Aorta (tissue), 5 donors: ENCODE results near the gene GSDMA. TPM values are rescaled to one million over a fixed set of nuclear protein-coding genes. Genes with fewer than 3 reads are reported as not detected.

Experiments used
- ATAC-seq: fragments of 200-7000 bp; cut with Tn5 transposase; one replicate; pipeline ENCODE4 v1.9.1; 2022; ENCODE audit warnings: moderate library complexity; ENCODE audit not compliant: low FRiP score
- DNase-seq, 2 donors: peaks; one replicate each; pipeline ENCODE4 v3.0.0-alpha.2; 2020
- H3K27ac ChIP-seq, 2 donors: one replicate each; pipeline ENCODE4 v1.5.1; 2013; ENCODE audit warnings: low read length in 2 of 2, mild to moderate bottlenecking in 2 of 2, moderate library complexity in 2 of 2, control low read depth in 1 of 2, inconsistent platforms in 1 of 2, low read depth in 1 of 2
- H3K27me3 ChIP-seq, 2 donors: one replicate each; pipeline ENCODE4 v1.6.1; 2013; ENCODE audit warnings: control low read depth in 1 of 2, low read length in 1 of 2, mild to moderate bottlenecking in 1 of 2, moderate library complexity in 1 of 2; ENCODE audit not compliant: insufficient read depth in 2 of 2, control insufficient read depth in 1 of 2
- H3K36me3 ChIP-seq, 2 donors: one replicate each; pipeline ENCODE4 v1.6.1; 2013; ENCODE audit warnings: control low read depth in 1 of 2, low read length in 1 of 2, mild to moderate bottlenecking in 1 of 2; ENCODE audit not compliant: insufficient read depth in 2 of 2, control insufficient read depth in 1 of 2
- H3K4me1 ChIP-seq, 2 donors: one replicate each; pipeline ENCODE4 v1.6.1; 2013; ENCODE audit warnings: low read length in 2 of 2, control low read depth in 1 of 2, mild to moderate bottlenecking in 1 of 2, moderate library complexity in 1 of 2; ENCODE audit not compliant: insufficient read depth in 2 of 2, control insufficient read depth in 1 of 2
- H3K4me3 ChIP-seq, 2 donors: one replicate each; pipeline ENCODE4 v1.5.1; 2013; ENCODE audit warnings: low read length in 2 of 2, control low read depth in 1 of 2, mild to moderate bottlenecking in 1 of 2
- H3K9me3 ChIP-seq: one replicate; pipeline ENCODE4 v1.6.1; 2013; ENCODE audit warnings: mild to moderate bottlenecking, low read length; ENCODE audit not compliant: control insufficient read depth
- WGBS, 2 donors: extraction: QIAGEN DNeasy Blood & Tissue Kit; methylation state at CpG; one replicate each; pipeline ENCODE4 v1.1.7; 2013; 5-methylcytosine and 5-hydroxymethylcytosine counted together
- intact Hi-C, 2 donors: fragments of 100-400 bp; cut with DNase I; formaldehyde crosslinking; loops; one replicate each; pipeline versions ENCODE4 v1.14.2 to v1.15.0; 2022
- polyA plus RNA-seq, 2 donors: library from polyadenylated mRNA; stranded (reverse); fragments of 200-250 nt; gene quantifications; one replicate each; pipeline ENCODE4 v1.2.3, GENCODE V29; 2013
- total RNA-seq, 2 donors: library from RNA; stranded (reverse); fragmentation: NEBNext Ultra II Directional; extraction: Animal tissue kit (Norgen Biotek cat#: 25700); gene quantifications; one replicate each; pipeline ENCODE4 v1.2.1, GENCODE V29; 2021
- donor health status: healthy with polysubstance abuse.
- donor health status: Bipolar disorder and iron deficiency.
- donor health status: DM: no; HTN: no; CAD: no.
- donor health status: DM: no; HTN: no; CAD: no.
- donor health status: DM: yes; HTN: yes; CAD: no.

GSDMA gene
- total and polyA plus RNA-seq, 4 donors, result 0.28 to 6.2 (median 1.2) TPM; not detected in 1

DNA sequence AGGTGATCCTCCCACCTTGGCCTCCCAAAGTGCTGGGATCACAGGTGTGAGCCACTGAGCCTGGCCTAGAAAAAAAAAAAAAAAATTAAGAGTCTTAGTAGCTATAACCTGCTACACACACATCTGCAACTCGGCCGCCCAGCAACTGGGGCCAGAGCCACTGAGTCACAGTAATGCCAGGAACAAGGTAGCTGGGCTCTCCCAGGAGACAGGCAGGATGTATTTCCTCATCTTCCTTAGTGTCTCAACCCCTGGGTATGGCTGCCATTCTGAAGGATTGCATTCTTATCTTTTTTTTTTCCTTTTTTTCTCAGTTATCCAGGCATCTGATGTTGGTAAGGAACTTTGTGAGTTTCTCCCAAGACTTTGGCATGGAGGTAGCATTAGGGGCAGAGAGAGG lies 10.7 kb downstream of the GSDMA start:
- Histone ChIP-seq H3K9me3 (no peaks in the 10 kb centered on the region), H3K4me3 (no peak overlapping the region), H3K27ac (no peak overlapping the region), H3K27me3 (no peaks in the 10 kb centered on the region), H3K36me3 (no peaks in the 10 kb centered on the region), H3K4me1 (no peaks in the 10 kb centered on the region)
- ATAC-seq (no peak), DNase-seq (no peak)
- 87 to 97% methylated on average over 2 of the region's 2 CpGs for WGBS, 2 donors
- intact Hi-C loops, result loop anchor here in 1 of 2 donors (10.0 kb wide), 1 partner anchor 99 kb away; no protein-coding TSS in a partner anchor

- ATAC-seq, result peak; percentile 11
Observed at GRCh38 chr17:39974433-39974832, 11.6 kb downstream of the GSDMA start.

DNA sequence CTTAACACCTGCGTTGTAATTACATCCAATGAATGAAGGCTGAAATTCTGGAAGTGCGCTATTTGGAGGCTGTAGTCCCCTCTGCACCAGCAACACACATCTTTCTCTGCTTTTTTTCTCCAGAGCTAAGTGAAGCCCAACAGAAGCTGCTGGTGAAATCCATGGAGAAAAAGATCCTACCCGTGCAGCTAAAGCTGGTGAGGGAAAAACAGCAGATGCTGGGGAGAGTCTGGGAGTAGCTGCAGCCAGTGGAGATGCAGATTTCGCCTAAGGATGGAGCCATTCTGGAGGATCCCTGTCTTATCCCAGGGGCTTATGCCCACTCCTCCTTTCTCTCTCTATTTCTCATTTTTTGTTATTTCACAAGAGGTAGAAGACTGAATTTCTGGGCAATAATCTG lies 13.0 kb downstream of the GSDMA start:
- H3K27me3 ChIP-seq, result no peaks in the 10 kb centered on the region
- no peak for ATAC-seq
- WGBS, 2 donors, result 61% methylated on average over 4 of the region's 4 CpGs
- H3K4me1 ChIP-seq, result no peaks in the 10 kb centered on the region
- no peak overlapping the region for H3K4me3 ChIP-seq
- no peak for DNase-seq
- H3K36me3 ChIP-seq, result no peaks in the 10 kb centered on the region
- H3K9me3 ChIP-seq, result no peaks in the 10 kb centered on the region
- intact Hi-C loops, result loop anchor here (5.0 to 10.0 kb wide), 2 partner anchors 48 to 101 kb away; partner anchors contain the start of genes LRRC3C (in 1 of the 2) and ORMDL3 (in 1 of the 2)
- no peak overlapping the region for H3K27ac ChIP-seq

More at GRCh38 chr17:39974433-39974832, 11.6 kb downstream of the GSDMA start:
- H3K9me3 ChIP-seq, result no peaks in the 10 kb centered on the region
- H3K4me1 ChIP-seq, result no peaks in the 10 kb centered on the region
- H3K27ac ChIP-seq, result no peak overlapping the region
- WGBS, 2 donors, result 79 to 84% methylated on average over 4 to 5 of the region's 5 CpGs
- H3K27me3 ChIP-seq, result no peaks in the 10 kb centered on the region
- H3K36me3 ChIP-seq, result no peaks in the 10 kb centered on the region
- intact Hi-C loops, result loop anchor here in 1 of 2 donors (10.0 kb wide), 1 partner anchor 100 kb away; no protein-coding TSS in a partner anchor
- no peak overlapping the region for H3K4me3 ChIP-seq
- DNase-seq, result no peak

GRCh38 chr17:39979016-39979670 lies 16.3 kb downstream of the GSDMA start:
- WGBS, 2 donors, result 50 to 59% methylated on average over 5 of the region's 5 CpGs
- Histone ChIP-seq H3K4me1 (peaks cover 0 to 3% of the 10 kb centered on the region in 2 donors), H3K27ac (no peak overlapping the region), H3K27me3 (no peaks in the 10 kb centered on the region), H3K9me3 (no peaks in the 10 kb centered on the region), H3K36me3 (no peaks in the 10 kb centered on the region), H3K4me3 (no peak overlapping the region)
- ATAC-seq, result no peak
- intact Hi-C loops, result loop anchor here (5.0 to 10.0 kb wide), 2 partner anchors 52 to 104 kb away; partner anchors contain the start of genes LRRC3C (in 1 of the 2) and ORMDL3 (in 1 of the 2)
- DNase-seq, result no peak

GRCh38 chr17:39979893-39980350 lies 17.1 kb downstream of the GSDMA start:
- Histone ChIP-seq H3K4me3 (peak overlapping the region; percentile 8 to 46), H3K4me1 (peaks cover 0 to 3% of the 10 kb centered on the region in 2 donors), H3K9me3 (no peaks in the 10 kb centered on the region), H3K27ac (no peak overlapping the region), H3K27me3 (no peaks in the 10 kb centered on the region), H3K36me3 (peaks cover 0 to 6% of the 10 kb centered on the region in 2 donors)
- peak; percentile 28 for ATAC-seq
- DNase-seq, result no peak
- 0% methylated on average over 10 of the region's 10 CpGs for WGBS, 2 donors
- intact Hi-C loops, result loop anchor here (1.0 to 10.0 kb wide), 3 partner anchors 21 to 105 kb away; partner anchors contain the start of genes LRRC3C (in 1 of the 2) and ORMDL3 (in 1 of the 2)

- H3K27ac ChIP-seq, result peak within 1 kb of the TSS in 1 of 2 donors; percentile 74
- no peaks in the 10 kb centered on the region for H3K9me3 ChIP-seq
- intact Hi-C loops, result loop anchor here in 1 of 2 donors (1.0 to 10.0 kb wide), 2 partner anchors 21 to 106 kb away; no protein-coding TSS in a partner anchor
- peaks cover 0 to 6% of the 10 kb centered on the region in 2 donors for H3K36me3 ChIP-seq
- peak; percentile 98 for ATAC-seq
- peak within 1 kb of the TSS; percentile 57 to 72 for H3K4me3 ChIP-seq
- DNase-seq, result peak; percentile 99
- peaks cover 0 to 3% of the 10 kb centered on the region in 2 donors for H3K4me1 ChIP-seq
- 0% methylated on average over 84 of the region's 84 CpGs for WGBS, 2 donors
- H3K27me3 ChIP-seq, result no peaks in the 10 kb centered on the region
Observed at GRCh38 chr17:39980351-39981206, 17.8 kb downstream of the GSDMA start, which contains the start of gene PSMD3. TSS of gene PSMD3 (plus strand) at chr17:39980807. CDS start at chr17:39980971, 164 bp downstream.

DNA sequence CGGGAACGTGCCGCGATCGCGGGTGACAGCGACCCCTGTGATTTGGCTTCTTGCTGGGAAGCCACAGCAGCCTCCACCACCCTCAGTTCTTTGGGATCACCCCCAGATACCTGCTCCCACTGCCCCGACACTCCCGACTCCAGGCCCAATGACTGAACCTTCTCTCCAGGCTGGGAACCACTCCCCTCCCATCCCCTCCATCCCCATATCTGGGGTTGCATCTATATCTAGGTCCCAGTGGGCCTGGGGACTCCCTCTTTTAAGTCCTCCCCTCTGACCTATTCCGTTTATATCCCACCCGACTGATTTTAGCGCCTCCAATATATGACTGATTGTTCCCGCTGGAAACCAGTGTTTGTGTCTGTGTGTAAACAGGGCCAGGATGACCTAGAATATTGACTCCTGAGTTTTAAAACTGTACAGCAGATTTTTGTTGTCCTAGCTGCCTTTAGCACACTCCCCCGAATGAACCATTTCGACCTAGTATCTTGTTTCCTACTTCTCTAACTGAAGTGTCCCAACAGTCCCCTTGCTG lies 18.5 kb downstream of the GSDMA start:
- peak; percentile 12 for ATAC-seq
- H3K9me3 ChIP-seq, result no peaks in the 10 kb centered on the region
- peak overlapping the region in 1 of 2 donors; percentile 74 for H3K27ac ChIP-seq
- intact Hi-C loops, result loop anchor here in 1 of 2 donors (10.0 kb wide), 1 partner anchor 106 kb away; no protein-coding TSS in a partner anchor
- H3K4me1 ChIP-seq, result peaks cover 0 to 3% of the 10 kb centered on the region in 2 donors
- no peaks in the 10 kb centered on the region for H3K27me3 ChIP-seq
- no peak for DNase-seq
- H3K36me3 ChIP-seq, result peaks cover 0 to 7% of the 10 kb centered on the region in 2 donors
- peak overlapping the region; percentile 57 to 72 for H3K4me3 ChIP-seq
- 0 to 3% methylated on average over 15 of the region's 15 CpGs for WGBS, 2 donors
